ENCODE data around the gene USP4. TPM values are rescaled to one million over a fixed set of nuclear protein-coding genes. Genes with fewer than 3 reads are reported as not detected.
"Not testable (repeated sequence)": the region's sequence is repeated elsewhere in the genome, so short reads cannot be mapped to it uniquely, and the experiment has no call there.

Gene USP4
- total RNA-seq, 1 donor from 2014 or later: 11.8 TPM

- no peak for DNase-seq (ENCODE audit: low read depth)
Observed at GRCh38 chr3:49352281-49352680, 12.4 kb upstream of the USP4 start.

GRCh38 chr3:49351521-49352011 is 11.7 kb upstream of the USP4 start:
- peak; percentile 52 for DNase-seq (ENCODE audit: low read depth)

GRCh38 chr3:49349348-49350114 is 9.7 kb upstream of the USP4 start:
- no peak for DNase-seq (ENCODE audit: low read depth)

GRCh38 chr3:49348361-49348760 is 8.5 kb upstream of the USP4 start:
- not testable (repeated sequence) for DNase-seq (ENCODE audit: low read depth)

GRCh38 chr3:49346797-49347251 is 7.0 kb upstream of the USP4 start:
- peak; percentile 46 for DNase-seq (ENCODE audit: low read depth)

GRCh38 chr3:49343163-49343562 is 3.3 kb upstream of the USP4 start:
- DNase-seq (ENCODE audit: low read depth): no peak

GRCh38 chr3:49341996-49342395 is 2.1 kb upstream of the USP4 start:
- no peak for DNase-seq (ENCODE audit: low read depth)

GRCh38 chr3:49339581-49339940 is 292 bp downstream of the USP4 start:
- DNase-seq (ENCODE audit: low read depth): no peak

GRCh38 chr3:49333916-49334633 is 5.8 kb downstream of the USP4 start:
- no peak for DNase-seq (ENCODE audit: low read depth)

GRCh38 chr3:49333091-49333490 is 6.8 kb downstream of the USP4 start:
- DNase-seq (ENCODE audit: low read depth): no peak

- DNase-seq (ENCODE audit: low read depth): no peak
Observed at GRCh38 chr3:49329186-49329585, 10.7 kb downstream of the USP4 start.

GRCh38 chr3:49328350-49328749 is 11.5 kb downstream of the USP4 start:
- DNase-seq (ENCODE audit: low read depth): not testable (repeated sequence)

- no peak for DNase-seq (ENCODE audit: low read depth)
Observed at GRCh38 chr3:49327485-49327884, 12.4 kb downstream of the USP4 start.

- no peak for DNase-seq (ENCODE audit: low read depth)
Observed at GRCh38 chr3:49324768-49325167, 15.1 kb downstream of the USP4 start.

GRCh38 chr3:49316696-49317457 is 23.0 kb downstream of the USP4 start:
- DNase-seq (ENCODE audit: low read depth): no peak

GRCh38 chr3:49313896-49314688 is 25.8 kb downstream of the USP4 start:
- DNase-seq (ENCODE audit: low read depth): peak; percentile 68

GRCh38 chr3:49311283-49311682 is 28.6 kb downstream of the USP4 start:
- no peak for DNase-seq (ENCODE audit: low read depth)

GRCh38 chr3:49310677-49311076 is 29.2 kb downstream of the USP4 start:
- DNase-seq (ENCODE audit: low read depth): peak; percentile 59

- DNase-seq (ENCODE audit: low read depth): no peak
Observed at GRCh38 chr3:49305608-49306007, 34.2 kb downstream of the USP4 start.

- DNase-seq (ENCODE audit: low read depth): no peak
Observed at GRCh38 chr3:49302613-49303012, 37.2 kb downstream of the USP4 start.

- no peak for DNase-seq (ENCODE audit: low read depth)
Observed at GRCh38 chr3:49300595-49300994, 39.3 kb downstream of the USP4 start.
